ENCODE measurements around the gene CNTN1. TPM values are rescaled to one million over a fixed set of nuclear protein-coding genes. Genes with fewer than 3 reads are reported as not detected.
A peak's percentile ranks its signal among the peaks of the same experiment; 100 is the strongest.

The CNTN1 gene
- total and polyA plus RNA-seq, 5 experiments from 2014 or later: not detected

GRCh38 chr12:40802656-40803055 lies 110.4 kb downstream of the CNTN1 start:
- POLR2A ChIA-PET: no interaction called here
- H3K27ac Mint-ChIP-seq: no peak overlapping the region
- no peak overlapping the region for H3K4me3 Mint-ChIP-seq
- H3K4me1 Mint-ChIP-seq: no peaks in the 10 kb centered on the region
- no peak for DNase-seq
- H3K9me3 Mint-ChIP-seq: peaks cover 0 to 12% (median 0%) of the 10 kb centered on the region in 9 donors
- no peaks in the 10 kb centered on the region for H3K27me3 Mint-ChIP-seq
- no peaks in the 10 kb centered on the region for H3K36me3 Mint-ChIP-seq
- ATAC-seq: no peak

GRCh38 chr12:40819436-40820108 lies 127.3 kb downstream of the CNTN1 start:
- no peak for ATAC-seq
- POLR2A ChIA-PET: no interaction called here
- Mint-ChIP-seq H3K27ac (no peak overlapping the region), H3K4me1 (no peaks in the 10 kb centered on the region), H3K4me3 (no peak overlapping the region), H3K36me3 (no peaks in the 10 kb centered on the region), H3K27me3 (no peaks in the 10 kb centered on the region), H3K9me3 (peaks cover 3 to 27% (median 7%) of the 10 kb centered on the region in 9 donors)
- no peak for DNase-seq

- no peak for ATAC-seq
- no peaks in the 10 kb centered on the region for H3K36me3 Mint-ChIP-seq
- no peaks in the 10 kb centered on the region for H3K4me1 Mint-ChIP-seq
- no peak for DNase-seq
- peaks cover 3 to 27% (median 7%) of the 10 kb centered on the region in 9 donors for H3K9me3 Mint-ChIP-seq
- H3K27me3 Mint-ChIP-seq: no peaks in the 10 kb centered on the region
- H3K4me3 Mint-ChIP-seq: no peak overlapping the region
- POLR2A ChIA-PET: no interaction called here
- H3K27ac Mint-ChIP-seq: no peak overlapping the region
These were observed 128.7 kb downstream of the CNTN1 start for GRCh38 chr12:40820794-40821484.

- H3K4me1 Mint-ChIP-seq: no peaks in the 10 kb centered on the region
- DNase-seq: no peak
- H3K27ac Mint-ChIP-seq: no peak overlapping the region
- H3K27me3 Mint-ChIP-seq: no peaks in the 10 kb centered on the region
- POLR2A ChIA-PET: no interaction called here
- ATAC-seq: no peak
- H3K9me3 Mint-ChIP-seq: peaks cover 0 to 8% (median 0%) of the 10 kb centered on the region in 9 donors
- no peaks in the 10 kb centered on the region for H3K36me3 Mint-ChIP-seq
- no peak overlapping the region for H3K4me3 Mint-ChIP-seq
These were observed 132.9 kb downstream of the CNTN1 start for GRCh38 chr12:40825156-40825555.

- Mint-ChIP-seq H3K27ac (no peak overlapping the region), H3K9me3 (peaks cover 0 to 3% (median 0%) of the 10 kb centered on the region in 9 donors), H3K4me1 (no peaks in the 10 kb centered on the region), H3K4me3 (no peak overlapping the region), H3K27me3 (no peaks in the 10 kb centered on the region), H3K36me3 (no peaks in the 10 kb centered on the region)
- POLR2A ChIA-PET: no interaction called here
- ATAC-seq: no peak
- no peak for DNase-seq
These were observed 135.7 kb downstream of the CNTN1 start for GRCh38 chr12:40827683-40828592.

GRCh38 chr12:40828593-40828990 lies 136.4 kb downstream of the CNTN1 start:
- no peak for DNase-seq
- ATAC-seq: no peak

GRCh38 chr12:40829738-40830144 lies 137.5 kb downstream of the CNTN1 start:
- POLR2A ChIA-PET: no interaction called here
- H3K9me3 Mint-ChIP-seq: peaks cover 0 to 3% (median 0%) of the 10 kb centered on the region in 9 donors
- no peak for DNase-seq
- no peaks in the 10 kb centered on the region for H3K4me1 Mint-ChIP-seq
- H3K27me3 Mint-ChIP-seq: no peaks in the 10 kb centered on the region
- no peak overlapping the region for H3K27ac Mint-ChIP-seq
- no peak overlapping the region for H3K4me3 Mint-ChIP-seq
- ATAC-seq: no peak
- no peaks in the 10 kb centered on the region for H3K36me3 Mint-ChIP-seq

More at GRCh38 chr12:40828593-40828990, 136.4 kb downstream of the CNTN1 start:
- POLR2A ChIA-PET: no interaction called here
- no peaks in the 10 kb centered on the region for H3K4me1 Mint-ChIP-seq
- no peaks in the 10 kb centered on the region for H3K36me3 Mint-ChIP-seq
- no peak overlapping the region for H3K27ac Mint-ChIP-seq
- no peak overlapping the region for H3K4me3 Mint-ChIP-seq
- H3K9me3 Mint-ChIP-seq: peaks cover 0 to 3% (median 0%) of the 10 kb centered on the region in 9 donors
- H3K27me3 Mint-ChIP-seq: no peaks in the 10 kb centered on the region

GRCh38 chr12:40831916-40832315 lies 139.7 kb downstream of the CNTN1 start:
- no peak for ATAC-seq
- DNase-seq: no peak
- POLR2A ChIA-PET: no interaction called here

GRCh38 chr12:40832668-40833067 lies 140.4 kb downstream of the CNTN1 start:
- H3K27me3 Mint-ChIP-seq: no peaks in the 10 kb centered on the region
- ATAC-seq: no peak
- no peaks in the 10 kb centered on the region for H3K4me1 Mint-ChIP-seq
- POLR2A ChIA-PET: no interaction called here
- no peaks in the 10 kb centered on the region for H3K36me3 Mint-ChIP-seq
- H3K4me3 Mint-ChIP-seq: no peak overlapping the region
- H3K27ac Mint-ChIP-seq: no peak overlapping the region
- no peak for DNase-seq
- peaks cover 0 to 3% (median 0%) of the 10 kb centered on the region in 9 donors for H3K9me3 Mint-ChIP-seq

More at GRCh38 chr12:40831916-40832315, 139.7 kb downstream of the CNTN1 start:
- no peaks in the 10 kb centered on the region for H3K36me3 Mint-ChIP-seq
- H3K4me1 Mint-ChIP-seq: no peaks in the 10 kb centered on the region
- H3K9me3 Mint-ChIP-seq: peaks cover 0 to 3% (median 0%) of the 10 kb centered on the region in 9 donors
- H3K27me3 Mint-ChIP-seq: no peaks in the 10 kb centered on the region
- no peak overlapping the region for H3K4me3 Mint-ChIP-seq
- no peak overlapping the region for H3K27ac Mint-ChIP-seq

- Mint-ChIP-seq H3K4me1 (no peaks in the 10 kb centered on the region), H3K9me3 (peaks cover 0 to 8% (median 5%) of the 10 kb centered on the region in 9 donors), H3K4me3 (no peak overlapping the region), H3K27me3 (no peaks in the 10 kb centered on the region), H3K36me3 (no peaks in the 10 kb centered on the region), H3K27ac (no peak overlapping the region)
- DNase-seq (no peak), ATAC-seq (no peak)
- POLR2A ChIA-PET: no interaction called here
These were observed 141.6 kb downstream of the CNTN1 start for GRCh38 chr12:40833818-40834217.

GRCh38 chr12:40834321-40834720 lies 142.1 kb downstream of the CNTN1 start:
- H3K27me3 Mint-ChIP-seq: no peaks in the 10 kb centered on the region
- no peak overlapping the region for H3K4me3 Mint-ChIP-seq
- H3K4me1 Mint-ChIP-seq: no peaks in the 10 kb centered on the region
- H3K36me3 Mint-ChIP-seq: no peaks in the 10 kb centered on the region
- H3K9me3 Mint-ChIP-seq: peaks cover 0 to 11% (median 5%) of the 10 kb centered on the region in 9 donors
- H3K27ac Mint-ChIP-seq: peak overlapping the region in 1 of 10 donors; percentile 13
- ATAC-seq (no peak), DNase-seq (no peak)
- POLR2A ChIA-PET: no interaction called here

- no peak for ATAC-seq
- Mint-ChIP-seq H3K4me1 (no peaks in the 10 kb centered on the region), H3K36me3 (no peaks in the 10 kb centered on the region), H3K27ac (no peak overlapping the region), H3K9me3 (peaks cover 0 to 19% (median 6%) of the 10 kb centered on the region in 9 donors), H3K27me3 (no peaks in the 10 kb centered on the region), H3K4me3 (no peak overlapping the region)
- no peak for DNase-seq
- POLR2A ChIA-PET: no interaction called here
These were observed 145.7 kb downstream of the CNTN1 start for GRCh38 chr12:40837891-40838429.

GRCh38 chr12:40843495-40843894 lies 151.3 kb downstream of the CNTN1 start:
- Mint-ChIP-seq H3K36me3 (no peaks in the 10 kb centered on the region), H3K4me1 (no peaks in the 10 kb centered on the region), H3K4me3 (no peak overlapping the region), H3K27ac (no peak overlapping the region), H3K27me3 (no peaks in the 10 kb centered on the region), H3K9me3 (peaks cover 2 to 24% (median 6%) of the 10 kb centered on the region in 9 donors)
- POLR2A ChIA-PET: no interaction called here
- DNase-seq: no peak
- no peak for ATAC-seq

Measured in naive thymus-derived CD8-positive, alpha-beta T cell (primary cell).